ENCODE data around the gene ZBTB7C. TPM values are rescaled to one million over a fixed set of nuclear protein-coding genes. Genes with fewer than 3 reads are reported as not detected.

Gene ZBTB7C
- polyA plus RNA-seq, 1 of the 3 experiments (the other 2 are of a cell fraction) = 0.05 TPM

GRCh38 chr18:48228301-48228715 is 180.9 kb downstream of the ZBTB7C start:
- Histone ChIP-seq H3K27ac (ENCODE audit: low read depth in 2 of 2, low read length in 1 of 2) (peak overlapping the region in 1 of 2 experiments; percentile 83; a peak in 2 of 4 replicates), H2AFZ (ENCODE audit: low read depth) (no peak overlapping the region), H3K79me2 (ENCODE audit: insufficient read depth) (no peaks in the 10 kb centered on the region), H3K27me3 (ENCODE audit: insufficient read depth) (no peaks in the 10 kb centered on the region; the same call in 1 of the 2 replicates), H3K9me3 (no peaks in the 10 kb centered on the region), H4K20me1 (ENCODE audit: insufficient read depth) (no peaks in the 10 kb centered on the region), H3F3A (replicated peaks; ENCODE audit: insufficient read depth) (no peaks in the 10 kb centered on the region), H3K4me1 (ENCODE audit: control insufficient read depth in 1 of 2, insufficient read depth in 2 of 2, low read depth in 1 of 2, low read length in 1 of 2) (peaks cover 0 to 50% of the 10 kb centered on the region in 2 experiments; a peak in 2 of 4 replicates), H3K4me3 (ENCODE audit: low read depth in 2 of 2, low read length in 1 of 2) (no peak overlapping the region), H3K36me3 (replicated peaks in 1 of 2; ENCODE audit: control insufficient read depth in 1 of 2, insufficient read depth in 2 of 2, low read length in 1 of 2) (no peaks in the 10 kb centered on the region), H3K9me2 (no peaks in the 10 kb centered on the region), H3K4me2 (no peak overlapping the region), H3K9ac (no peak overlapping the region)
- ChIA-PET CTCF (interaction anchor here (1.2 to 5.4 kb wide), 11 partner anchors 9 to 216 kb away, joined by 3 to 170 read pairs (median 14); no protein-coding TSS in a partner anchor), POLR2A (interaction anchor here (1.2 to 2.5 kb wide), 4 partner anchors 162 to 194 kb away, joined by 3 to 7 read pairs (median 4); no protein-coding TSS in a partner anchor)
- WGBS (ENCODE audit: low lambda C conversion rate) = 85% methylated on average over 2 of the region's 2 CpGs
- no peak for TF ChIP-seq GABPA (IDR thresholded peaks at IDR 0.05; ENCODE audit: low read depth)
- TF ChIP-seq IRF3 (IDR thresholded peaks at IDR 0.05; ENCODE audit: low read depth, low read length) = no peak
- no peak for TF ChIP-seq FOXJ3 (CRISPR knock-in tag; IDR thresholded peaks at IDR 0.05)
- TF ChIP-seq RFX5 (IDR thresholded peaks at IDR 0.05; ENCODE audit: low read length) = no peak
- no peak for TF ChIP-seq ZBTB33 (IDR thresholded peaks at IDR 0.05; ENCODE audit: borderline replicate concordance, low read depth)
- TF ChIP-seq SIN3A (IDR thresholded peaks at IDR 0.05; ENCODE audit: borderline replicate concordance, low read depth, low read length) = no peak
- peak; percentile 32 for DNase-seq

- DNase-seq = no peak
- WGBS (ENCODE audit: low lambda C conversion rate) = 47% methylated on average over 5 of the region's 6 CpGs
- Histone ChIP-seq H3K9me2 (no peaks in the 10 kb centered on the region), H3K4me1 (ENCODE audit: control insufficient read depth in 1 of 2, insufficient read depth in 2 of 2, low read depth in 1 of 2, low read length in 1 of 2) (peaks cover 0 to 61% of the 10 kb centered on the region in 2 experiments; a peak in 2 of 4 replicates), H4K20me1 (ENCODE audit: insufficient read depth) (no peaks in the 10 kb centered on the region), H3K27me3 (ENCODE audit: insufficient read depth) (no peaks in the 10 kb centered on the region), H3K36me3 (replicated peaks in 1 of 2; ENCODE audit: control insufficient read depth in 1 of 2, insufficient read depth in 2 of 2, low read length in 1 of 2) (no peaks in the 10 kb centered on the region), H3K9ac (no peak overlapping the region), H3K4me2 (no peak overlapping the region), H3K79me2 (ENCODE audit: insufficient read depth) (no peaks in the 10 kb centered on the region), H3K9me3 (no peaks in the 10 kb centered on the region), H3F3A (replicated peaks; ENCODE audit: insufficient read depth) (no peaks in the 10 kb centered on the region), H2AFZ (ENCODE audit: low read depth) (no peak overlapping the region), H3K27ac (ENCODE audit: low read depth in 2 of 2, low read length in 1 of 2) (peak overlapping the region in 1 of 2 experiments; percentile 83; a peak in 2 of 4 replicates), H3K4me3 (ENCODE audit: low read depth in 2 of 2, low read length in 1 of 2) (no peak overlapping the region)
- TF ChIP-seq GATA2 (CRISPR knock-in tag; IDR thresholded peaks at IDR 0.05) = no peak
- ChIA-PET POLR2A (no interaction called here), CTCF (interaction anchor here (0.9 to 1.2 kb wide), 4 partner anchors 46 to 197 kb away, joined by 3 to 6 read pairs (median 3); no protein-coding TSS in a partner anchor)
Measured at GRCh38 chr18:48227206-48227605, 182.0 kb downstream of the ZBTB7C start.

All from SK-N-SH (cell line).